OCI-LY7 (cell line): ENCODE measurements around the gene SRC. TPM values are rescaled to one million over a fixed set of nuclear protein-coding genes. Genes with fewer than 3 reads are reported as not detected.
A peak's percentile ranks its signal among the peaks of the same experiment; 100 is the strongest.

ENCODE experiments used
- BruUV-seq: library from RNA; stranded (reverse); fragments of 400-500 nt; replicated peaks from 2 replicates; lab custom pipeline; 2021; lab: Mats Ljungman, UMichigan
- CTCF ChIA-PET: fragments of 300-600 bp; sonication (Branson Sonifier 250); formaldehyde crosslinking; loops from one replicate; lab custom pipeline; 2022; ENCODE audit warnings: antibody characterized with exemption; ENCODE audit not compliant: unreplicated experiment; lab: Charles Lee
- POLR2A ChIA-PET: fragments of 300-600 bp; sonication (Branson Sonifier 250); formaldehyde crosslinking; loops from one replicate; lab custom pipeline; 2022; ENCODE audit warnings: antibody characterized with exemption; lab: Charles Lee
- DNase-seq: peaks from one replicate; pipeline ENCODE4 v3.0.0-alpha.2; 2015; ENCODE audit warnings: low spot score
- H2AFZ ChIP-seq: fragments of 200-600 bp; sonication (generic), shearing (Covaris generic); 2 replicates; pipeline ENCODE4 v1.6.1; 2014; ENCODE audit warnings: mild to moderate bottlenecking, antibody characterized with exemption, low read length, moderate library complexity
- H3K27ac ChIP-seq: fragments of 200-600 bp; sonication (generic); 2 replicates; pipeline ENCODE4 v1.5.1; 2014; ENCODE audit warnings: mixed run types, low read depth, mild to moderate bottlenecking, moderate library complexity, low read length, inconsistent platforms; ENCODE audit not compliant: poor library complexity, severe bottlenecking
- H3K36me3 ChIP-seq: fragments of 200-600 bp; sonication (generic); 2 replicates; pipeline ENCODE4 v1.6.1; 2014; ENCODE audit warnings: mild to moderate bottlenecking, antibody characterized with exemption, low read length, moderate library complexity, mixed read lengths; ENCODE audit not compliant: insufficient read depth
- H3K4me1 ChIP-seq: fragments of 200-600 bp; sonication (generic); 2 replicates; pipeline ENCODE4 v1.5.1; 2014; ENCODE audit warnings: mild to moderate bottlenecking, low read length; ENCODE audit not compliant: insufficient read depth, poor library complexity, severe bottlenecking
- H3K4me2 ChIP-seq: fragments of 200-600 bp; sonication (generic); 2 replicates; pipeline ENCODE4 v1.6.1; 2014; ENCODE audit warnings: mild to moderate bottlenecking, low read length
- H3K4me3 ChIP-seq: fragments of 200-600 bp; sonication (generic); 2 replicates; pipeline ENCODE4 v1.5.1; 2014; ENCODE audit warnings: mild to moderate bottlenecking, low read depth, low read length; ENCODE audit not compliant: poor library complexity, severe bottlenecking
- H3K79me2 ChIP-seq: fragments of 200-600 bp; sonication (generic); 2 replicates; pipeline ENCODE4 v1.6.1; 2016; ENCODE audit warnings: low read depth, mild to moderate bottlenecking, low read length, moderate library complexity, mixed read lengths; ENCODE audit not compliant: insufficient read depth
- H3K9me2 ChIP-seq: fragments of 200-600 bp; sonication (generic); 2 replicates; pipeline ENCODE4 v1.6.1; 2016; ENCODE audit warnings: mild to moderate bottlenecking, low read length, mixed read lengths; ENCODE audit not compliant: insufficient read depth
- H3K9me3 ChIP-seq: fragments of 200-600 bp; sonication (generic); 2 replicates; pipeline ENCODE4 v1.6.1; 2014; ENCODE audit warnings: mild to moderate bottlenecking, mixed run types, low read length, mixed read lengths
- H4K20me1 ChIP-seq: fragments of 200-600 bp; sonication (generic); 2 replicates; pipeline ENCODE4 v1.6.1; 2014; ENCODE audit warnings: mild to moderate bottlenecking, antibody characterized with exemption, low read length, moderate library complexity, mixed read lengths; ENCODE audit not compliant: insufficient read depth
- CTCF ChIP-seq: fragments of 200-600 bp; sonication (generic); conservative IDR thresholded peaks from 2 replicates; pipeline ENCODE4 v1.5.1; 2014; ENCODE audit warnings: mild to moderate bottlenecking, antibody characterized with exemption, low read length, moderate library complexity, mixed read lengths
- EZH2phosphoT487 ChIP-seq: fragments of 200-600 bp; sonication (generic); IDR thresholded peaks from 2 replicates; pipeline ENCODE4 v1.6.1; 2018; ENCODE audit warnings: low read depth, borderline replicate concordance, mild to moderate bottlenecking, mixed run types, antibody characterized with exemption, low read length, moderate library complexity, mixed read lengths
- intact Hi-C: fragments of 100-400 bp; cut with micrococcal nuclease; formaldehyde crosslinking; loops from one replicate; pipeline ENCODE4 v1.10.0; 2022; ENCODE audit not compliant: unreplicated experiment
- total RNA-seq, 2 experiments: library from RNA; depleted of rRNA in 1 of 2; stranded (reverse); fragments of >200 nt in 1 of 2; shearing (Covaris generic) in 1 of 2; gene quantifications; 2 replicates each; pipeline ENCODE4 v1.2.3, GENCODE V29; 2014 to 2022

Gene SRC
- total RNA-seq, 2 experiments from 2014 or later, result 0.72 to 3.7 TPM

GRCh38 chr20:37383229-37383989 is 37.5 kb downstream of the SRC start:
- TF ChIP-seq CTCF, result no peak
- no peak for TF ChIP-seq EZH2phosphoT487
- Histone ChIP-seq H3K4me2 (no peak overlapping the region), H3K27ac (no peak overlapping the region), H2AFZ (no peak overlapping the region), H4K20me1 (no peaks in the 10 kb centered on the region), H3K79me2 (no peaks in the 10 kb centered on the region), H3K9me3 (no peaks in the 10 kb centered on the region), H3K36me3 (no peaks in the 10 kb centered on the region), H3K4me1 (peaks cover 25% of the 10 kb centered on the region), H3K4me3 (no peak overlapping the region), H3K9me2 (no peaks in the 10 kb centered on the region)
- no peak for DNase-seq
- no TSS peak for BruUV-seq
- intact Hi-C loops, result loop anchor here (2.0 to 5.0 kb wide), 2 partner anchors 66 to 151 kb away; no protein-coding TSS in a partner anchor
- ChIA-PET CTCF (no interaction called here), POLR2A (no interaction called here)

- no peaks in the 10 kb centered on the region for H3K9me3 ChIP-seq
- H3K4me3 ChIP-seq, result peak overlapping the region; percentile 53
- no TSS peak for BruUV-seq
- H4K20me1 ChIP-seq, result no peaks in the 10 kb centered on the region
- peak overlapping the region; percentile 70 for H3K4me2 ChIP-seq
- H3K27ac ChIP-seq, result no peak overlapping the region
- H2AFZ ChIP-seq, result peak overlapping the region; percentile 8
- intact Hi-C loops, result loop anchor here (1.0 to 5.0 kb wide), 2 partner anchors 67 to 115 kb away; no protein-coding TSS in a partner anchor
- peaks cover 25% of the 10 kb centered on the region for H3K4me1 ChIP-seq
- H3K36me3 ChIP-seq, result no peaks in the 10 kb centered on the region
- ChIA-PET CTCF (interaction anchor here (0.6 to 0.7 kb wide), 3 partner anchors 53 to 340 kb away, joined by 3 to 10 read pairs (median 5); no protein-coding TSS in a partner anchor), POLR2A (no interaction called here)
- H3K79me2 ChIP-seq, result no peaks in the 10 kb centered on the region
- peak; percentile 74 for DNase-seq
- TF ChIP-seq CTCF (peak; percentile 83), EZH2phosphoT487 (no peak)
- no peaks in the 10 kb centered on the region for H3K9me2 ChIP-seq
Measured at GRCh38 chr20:37384683-37385174, 38.8 kb downstream of the SRC start.

- Histone ChIP-seq H3K36me3 (no peaks in the 10 kb centered on the region), H3K27ac (no peak overlapping the region), H3K9me3 (no peaks in the 10 kb centered on the region), H2AFZ (peak overlapping the region; percentile 8; the same call in 1 of the 2 replicates), H3K4me2 (peak overlapping the region; percentile 70), H4K20me1 (no peaks in the 10 kb centered on the region), H3K4me3 (no peak overlapping the region), H3K79me2 (no peaks in the 10 kb centered on the region), H3K4me1 (peaks cover 25% of the 10 kb centered on the region), H3K9me2 (no peaks in the 10 kb centered on the region)
- no peak for TF ChIP-seq CTCF
- TF ChIP-seq EZH2phosphoT487, result no peak
- no TSS peak for BruUV-seq
- CTCF ChIA-PET, result interaction anchor here (0.6 to 0.9 kb wide), 4 partner anchors 53 to 339 kb away, joined by 3 to 10 read pairs (median 4); no protein-coding TSS in a partner anchor
- POLR2A ChIA-PET, result no interaction called here
- intact Hi-C loops, result no loop called here
- DNase-seq, result no peak
Measured at GRCh38 chr20:37385176-37385575, 39.2 kb downstream of the SRC start.
